Measurements from ENCODE around the gene RPH3AL.
"Not testable (repeated sequence)": the region's sequence is repeated elsewhere in the genome, so short reads cannot be mapped to it uniquely, and the experiment has no call there.

Gene RPH3AL

GRCh38 chr17:180381-181244 lies 172.0 kb downstream of the RPH3AL start:
- no peak for DNase-seq (ENCODE audit: low read depth in 2 of 2)

DNA sequence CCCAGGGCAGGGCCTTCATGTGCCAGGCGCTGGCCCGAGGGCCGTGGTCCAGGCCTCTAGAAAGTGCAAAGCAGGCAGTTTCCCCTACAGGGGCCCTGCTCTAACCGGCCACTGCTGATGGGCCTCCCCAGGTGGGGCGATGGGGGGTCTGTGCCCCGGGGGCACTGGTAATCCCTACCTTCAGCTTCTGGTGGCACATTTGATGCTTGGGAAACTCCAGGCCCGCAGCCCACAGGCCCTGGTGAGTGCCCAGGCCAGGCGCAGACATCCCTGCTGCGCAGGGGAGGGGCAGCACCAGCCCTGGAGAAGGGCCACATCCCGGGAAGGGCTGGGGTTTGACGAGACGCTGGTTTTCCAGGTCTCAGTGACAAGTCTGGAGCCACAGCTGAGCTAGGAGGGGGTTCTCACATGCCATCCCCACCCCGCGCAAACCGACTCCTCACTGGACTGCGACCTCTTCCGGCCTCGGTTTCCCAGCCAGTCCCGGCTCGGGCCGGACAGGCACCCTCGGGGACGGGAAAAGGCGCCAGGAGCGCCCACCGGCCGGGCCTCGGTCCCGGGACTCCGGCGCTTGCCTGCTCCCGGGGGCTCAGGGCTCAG lies 172.7 kb downstream of the RPH3AL start:
- DNase-seq (ENCODE audit: low read depth in 2 of 2), result no peak

DNA sequence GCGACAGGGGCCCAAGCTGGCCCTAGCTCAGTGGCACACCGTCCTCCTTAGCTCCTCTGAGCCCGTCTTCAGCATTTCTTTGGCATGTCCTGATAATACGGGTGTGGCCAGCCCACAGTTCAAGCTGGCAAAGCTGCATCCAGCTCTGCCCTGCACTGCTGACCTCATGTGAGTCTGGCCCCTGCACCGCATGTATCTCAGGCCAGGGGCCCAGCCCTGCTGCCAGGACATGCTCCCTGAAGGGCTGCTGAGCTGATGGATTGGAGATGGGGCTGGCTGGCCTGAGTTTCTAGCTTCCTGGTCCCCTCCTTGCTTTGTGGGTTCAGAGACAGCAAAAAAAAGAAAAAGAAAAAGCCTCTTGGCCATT lies 173.6 kb downstream of the RPH3AL start:
- DNase-seq (ENCODE audit: low read depth in 2 of 2), result no peak

DNA sequence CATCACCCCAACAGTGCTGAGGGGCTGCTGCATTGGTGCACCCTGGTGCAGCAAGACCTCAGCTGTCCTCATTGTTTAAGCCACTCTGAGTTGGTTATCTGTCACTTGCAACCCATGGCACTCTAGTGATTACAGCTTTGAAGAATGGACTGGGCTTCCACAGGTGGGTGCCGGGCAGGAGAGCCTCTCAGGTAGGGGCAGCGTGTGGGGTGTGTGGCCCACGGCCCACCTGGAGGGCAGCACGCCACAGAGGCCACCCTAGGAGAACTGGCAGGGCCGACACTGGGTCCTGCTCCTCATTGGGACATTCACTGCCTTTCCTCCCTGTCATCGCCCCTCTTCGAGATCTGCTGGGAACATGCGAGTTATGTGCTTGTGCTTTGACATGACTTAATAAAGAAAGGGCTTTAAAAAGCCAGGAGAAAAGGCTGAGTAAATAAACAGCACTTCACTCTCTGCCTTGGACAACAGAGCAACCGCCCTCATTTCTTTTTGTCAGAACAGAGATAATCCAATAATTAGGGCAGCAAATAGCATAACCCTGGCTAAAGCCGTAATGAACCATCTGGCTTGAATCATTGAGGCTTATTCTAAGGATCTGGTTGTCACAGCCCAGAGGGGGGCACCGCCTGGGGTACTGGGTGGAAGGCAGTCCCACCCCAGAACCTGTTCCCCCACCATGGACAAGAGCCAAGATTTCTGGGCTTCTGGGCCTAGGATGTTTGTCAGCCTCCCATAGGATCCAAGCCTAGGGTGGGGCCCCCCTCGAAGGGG lies 174.1 kb downstream of the RPH3AL start:
- no peak for DNase-seq (ENCODE audit: low read depth in 2 of 2)

DNA sequence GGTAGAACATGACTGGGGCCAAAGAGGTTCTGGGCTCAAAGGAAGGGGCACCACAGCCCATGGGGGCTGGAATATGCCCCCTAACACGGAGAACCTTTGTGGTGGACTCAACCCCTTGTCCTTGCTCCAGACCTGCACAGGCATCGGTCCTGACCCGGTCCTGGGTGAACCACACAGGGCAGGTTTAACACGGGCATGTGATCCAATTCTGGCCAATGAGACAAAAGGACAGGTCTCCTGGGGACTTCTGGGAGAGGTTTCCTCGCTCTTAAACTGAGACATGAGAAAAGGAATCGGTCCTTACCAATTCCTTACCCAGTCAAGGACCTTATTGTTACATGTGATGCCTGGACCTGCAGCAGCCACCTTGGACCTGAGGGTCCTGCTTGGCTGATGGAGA lies 174.8 kb downstream of the RPH3AL start:
- DNase-seq (ENCODE audit: low read depth in 2 of 2), result no peak

- no peak for DNase-seq (ENCODE audit: low read depth in 2 of 2)
Observed at GRCh38 chr17:177155-177554, 175.5 kb downstream of the RPH3AL start.

- DNase-seq (ENCODE audit: low read depth in 2 of 2), result no peak
Observed at GRCh38 chr17:173166-173911, 179.3 kb downstream of the RPH3AL start.

DNA sequence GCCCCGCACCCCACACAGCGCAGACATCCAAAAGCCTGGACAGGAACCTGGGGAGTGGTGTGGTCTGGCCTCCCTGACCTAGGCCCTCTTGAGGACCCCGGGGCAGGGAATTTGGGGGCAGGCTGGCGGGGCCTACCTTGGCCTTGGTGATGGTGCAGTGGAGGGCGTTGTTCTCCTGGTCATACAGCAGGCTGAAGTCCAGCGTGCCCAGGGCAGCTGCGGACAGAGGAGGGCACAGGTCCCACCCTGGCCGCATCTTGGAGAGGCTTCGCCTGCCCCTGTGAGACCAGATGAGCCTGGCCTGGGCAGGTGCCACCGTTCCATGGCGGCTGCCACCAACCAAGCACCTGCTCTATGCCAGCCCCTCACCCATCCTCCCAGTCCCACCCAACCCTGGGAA lies 180.2 kb downstream of the RPH3AL start:
- DNase-seq (ENCODE audit: low read depth in 2 of 2), result no peak

DNA sequence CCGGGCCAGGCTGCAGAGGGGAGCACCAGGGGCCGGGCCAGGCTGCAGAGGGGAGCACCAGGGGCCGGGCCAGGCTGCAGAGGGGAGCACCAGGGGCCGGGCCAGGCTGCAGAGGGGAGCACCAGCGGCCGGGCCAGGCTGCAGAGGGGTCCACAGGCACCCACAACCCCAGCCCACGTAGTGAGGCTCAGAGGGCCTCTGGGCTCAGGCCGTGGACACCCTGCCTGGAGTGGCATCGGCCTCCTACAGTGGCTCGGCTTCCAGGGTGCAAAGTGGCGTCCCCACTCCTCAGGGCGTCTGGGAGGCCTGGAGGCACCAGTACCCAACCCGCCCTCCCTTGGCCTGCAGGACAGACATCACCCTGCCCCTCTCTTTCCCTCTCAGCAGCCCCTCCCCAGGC lies 180.7 kb downstream of the RPH3AL start:
- no peak for DNase-seq (ENCODE audit: low read depth in 2 of 2)

DNA sequence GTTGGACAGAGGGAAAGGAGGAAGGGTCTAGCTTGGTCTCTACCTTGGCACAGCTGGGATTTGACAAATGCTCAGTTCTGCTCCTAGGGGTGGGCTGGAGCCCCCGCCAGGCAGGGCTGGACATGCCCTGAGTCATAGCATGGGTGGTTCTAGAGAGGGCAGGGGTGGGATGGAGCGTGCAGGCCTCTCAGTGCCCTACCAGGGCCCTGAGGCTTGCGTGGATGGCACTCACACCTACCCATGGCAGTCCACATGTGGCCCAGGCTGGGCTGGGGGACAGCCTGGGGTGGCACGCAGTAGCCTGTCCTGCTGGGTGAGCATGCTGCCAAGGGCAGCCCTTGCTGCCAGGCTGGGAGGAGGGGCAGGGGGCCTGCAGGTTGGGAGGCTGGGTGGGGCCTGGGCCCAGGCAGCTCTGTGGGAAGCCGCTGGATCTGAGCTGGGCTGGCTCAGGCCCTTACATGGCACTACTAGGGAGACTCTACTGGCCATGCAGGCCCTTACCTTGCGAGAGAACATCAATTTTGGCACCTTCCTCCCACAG lies 182.4 kb downstream of the RPH3AL start:
- no peak for DNase-seq (ENCODE audit: low read depth in 2 of 2)

DNA sequence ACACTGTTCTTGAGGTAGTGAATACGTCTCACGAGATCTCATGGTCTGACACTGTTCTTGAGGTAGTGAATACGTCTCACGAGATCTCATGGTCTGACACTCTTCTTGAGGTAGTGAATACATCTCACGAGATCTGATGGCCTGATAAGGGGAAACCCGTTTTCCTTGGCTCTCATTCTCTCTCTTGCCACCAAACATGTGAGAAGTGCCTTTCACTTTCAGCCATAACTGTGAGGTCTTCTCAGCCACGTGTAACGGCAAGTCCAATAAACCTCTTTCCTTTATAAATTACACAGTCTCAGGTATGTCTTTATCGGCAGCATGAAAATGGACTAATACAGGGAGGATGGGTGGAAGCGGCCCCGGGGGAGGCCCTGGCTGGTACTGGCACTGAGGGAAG lies 184.0 kb downstream of the RPH3AL start:
- DNase-seq (ENCODE audit: low read depth in 2 of 2), result not testable (repeated sequence)

DNA sequence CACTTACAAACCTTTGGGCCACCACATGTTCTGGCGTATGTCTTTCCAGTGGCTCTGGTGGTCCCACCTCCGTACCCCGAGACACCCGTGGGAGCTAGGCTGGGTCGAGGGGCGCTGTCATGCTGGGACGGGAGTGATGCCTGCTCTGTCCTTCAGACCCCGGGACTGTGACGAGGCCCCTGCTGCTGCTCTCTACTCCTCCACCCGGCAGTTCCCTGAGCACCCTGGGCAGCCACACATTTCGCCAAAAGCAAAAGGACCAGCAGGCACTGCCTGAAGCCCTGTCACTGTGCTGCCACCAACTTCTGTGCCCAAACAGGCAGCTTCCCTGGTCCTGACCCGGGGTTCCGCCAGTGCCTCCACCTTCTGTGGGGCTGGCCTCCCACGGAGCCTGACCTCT lies 186.7 kb downstream of the RPH3AL start:
- DNase-seq (ENCODE audit: low read depth in 2 of 2), result no peak

- no peak for DNase-seq (ENCODE audit: low read depth in 2 of 2)
Observed at GRCh38 chr17:164303-165235, 188.0 kb downstream of the RPH3AL start.

DNA sequence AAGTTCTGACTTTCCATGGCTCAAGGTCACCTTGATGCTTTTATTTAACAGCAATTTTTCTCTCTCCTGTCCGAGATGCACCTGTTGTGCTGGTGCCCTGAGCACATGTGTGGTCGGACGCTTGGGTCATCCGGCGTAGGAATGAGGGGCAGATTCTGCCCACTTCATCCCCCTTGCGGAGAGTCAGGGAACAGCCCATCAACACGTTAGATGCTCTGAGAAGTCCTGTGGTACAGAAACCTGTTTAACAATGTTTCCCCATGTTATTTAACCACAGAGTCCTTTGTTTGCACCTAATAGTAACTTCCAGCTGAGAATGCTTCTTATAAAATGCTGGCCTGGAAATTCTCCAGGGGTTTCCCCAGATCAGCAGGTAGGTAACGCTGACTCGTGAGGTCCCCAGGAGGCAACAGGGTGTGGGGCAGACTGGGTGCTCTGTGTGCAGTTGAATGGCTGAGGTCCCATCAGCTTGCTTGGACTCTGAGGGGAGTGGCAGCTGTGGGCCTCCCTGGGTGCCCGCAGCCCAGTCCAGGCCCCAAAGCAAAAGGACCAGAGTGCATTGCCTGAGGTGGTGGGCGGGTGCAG lies 189.0 kb downstream of the RPH3AL start:
- DNase-seq (ENCODE audit: low read depth in 2 of 2), result no peak

- DNase-seq (ENCODE audit: low read depth in 2 of 2), result no peak
Observed at GRCh38 chr17:162689-163088, 189.9 kb downstream of the RPH3AL start.

Data from stimulated activated CD8-positive, alpha-beta memory T cell treated with anti-CD3 and anti-CD28 coated beads, Interleukin-2, amount 100 ng/mL, for 48 hours (primary cell).